Gastroesophageal sphincter (tissue), 4 donors: ENCODE data around the gene PKDCC. TPM values are rescaled to one million over a fixed set of nuclear protein-coding genes. Genes with fewer than 3 reads are reported as not detected.
"Not testable (repeated sequence)": the region's sequence is repeated elsewhere in the genome, so short reads cannot be mapped to it uniquely, and the experiment has no call there.

Experiments
- ATAC-seq: fragments of 150-250 bp; one replicate; pipeline ENCODE4 v1.9.1; 2016; ENCODE audit warnings: mild to moderate bottlenecking, moderate library complexity
- H3K27ac ChIP-seq, 4 donors: fragments of 200-600 bp; sonication (generic) in 3 of 4; 1 replicate in 3 of 4; 2 replicates in 1 of 4; pipeline ENCODE4 v1.5.1; 2016 to 2019
- H3K27me3 ChIP-seq: fragments of 200-600 bp; sonication (generic); one replicate; pipeline ENCODE4 v1.5.1; 2019
- H3K36me3 ChIP-seq, 2 donors: fragments of 200-600 bp; sonication (generic); one replicate each; pipeline ENCODE4 v1.5.1; 2019; ENCODE audit warnings: control low read depth in 1 of 2
- H3K4me1 ChIP-seq, 3 donors: fragments of 200-600 bp; sonication (generic); 1 replicate in 2 of 3; 2 replicates in 1 of 3; pipeline ENCODE4 v1.5.1; 2016 to 2019; ENCODE audit warnings: control low read depth in 2 of 3
- H3K4me3 ChIP-seq, 2 donors: fragments of 200-600 bp; sonication (generic); one replicate each; pipeline ENCODE4 v1.5.1; 2019; ENCODE audit warnings: mild to moderate bottlenecking in 1 of 2, moderate library complexity in 1 of 2
- H3K9me3 ChIP-seq, 3 donors: fragments of 200-600 bp; sonication (generic); one replicate each; pipeline ENCODE4 v1.5.1; 2017 to 2019; ENCODE audit warnings: control low read depth in 2 of 3
- EP300 ChIP-seq: sonication (generic); formaldehyde crosslinking; IDR thresholded peaks from one replicate; pipeline ENCODE4 v1.6.1; 2017; ENCODE audit warnings: antibody characterized with exemption, mild to moderate bottlenecking
- POLR2A ChIP-seq, 2 donors: fragments of 450-650 bp; IDR thresholded peaks; one replicate each; pipeline ENCODE4 v1.6.1; 2017; ENCODE audit warnings: antibody characterized with exemption in 2 of 2, mild to moderate bottlenecking in 2 of 2, moderate library complexity in 1 of 2
- POLR2AphosphoS5 ChIP-seq: sonication (generic); formaldehyde crosslinking; IDR thresholded peaks from one replicate; pipeline ENCODE4 v1.6.1; 2017; ENCODE audit warnings: antibody characterized with exemption
- WGBS, 2 donors: methylation state at CpG; one replicate each; pipeline ENCODE4 v1.1.5; 2018; ENCODE audit warnings: low coverage in 1 of 2; 5-methylcytosine and 5-hydroxymethylcytosine counted together
- total RNA-seq, 4 donors: library from RNA; depleted of rRNA; stranded (reverse); fragments of >200 nt; gene quantifications; one replicate each; pipeline ENCODE4 v1.1.0, GENCODE V29; 2016
- TF ChIP-seq, protein P1 (sequence below), 4 experiments: fragments of 200-600 bp in 2 of 4; fragments of 450-650 bp in 2 of 4; sonication (generic) in 1 of 4; IDR thresholded peaks; one replicate each; pipeline ENCODE4 v1.5.1; 2017 to 2019; ENCODE audit warnings: antibody characterized with exemption in 4 of 4, mild to moderate bottlenecking in 2 of 4, moderate library complexity in 2 of 4

Gene PKDCC
- total RNA-seq, 4 donors from 2014 or later: 89.0 to 277 (median 194) TPM

DNA sequence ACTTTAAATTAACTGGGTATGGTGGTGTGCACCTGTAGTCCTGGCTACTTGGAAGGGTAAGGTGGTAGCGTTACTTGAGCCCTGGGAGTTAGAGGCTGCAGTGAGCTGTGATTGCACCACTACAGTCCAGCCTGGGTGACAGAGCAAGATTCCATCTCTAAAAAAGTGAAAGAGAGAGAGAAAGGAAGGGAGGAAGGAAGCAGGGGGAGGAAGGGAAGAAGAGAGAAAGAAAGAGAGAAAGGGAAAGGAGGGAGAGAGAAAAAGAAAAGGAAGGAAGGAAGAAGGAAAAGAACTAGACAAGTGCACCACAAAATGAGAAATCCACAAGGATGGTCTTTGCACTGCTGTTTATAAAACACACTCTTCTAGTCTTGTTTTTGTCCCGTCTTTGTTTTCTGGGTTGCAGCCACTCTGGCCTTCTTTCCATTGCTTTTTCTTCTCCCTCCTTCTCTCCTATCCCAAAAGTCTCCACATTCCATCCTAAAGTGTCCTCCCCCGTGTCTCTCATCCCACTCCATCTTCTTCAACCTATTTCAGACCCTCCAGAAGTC is 32.0 kb downstream of the PKDCC start:
- Histone ChIP-seq H3K27me3 (no peaks in the 10 kb centered on the region), H3K4me1 (peaks cover 11 to 21% (median 12%) of the 10 kb centered on the region in 3 donors), H3K27ac (no peak overlapping the region), H3K4me3 (no peak overlapping the region), H3K36me3 (no peaks in the 10 kb centered on the region), H3K9me3 (no peaks in the 10 kb centered on the region)
- TF ChIP-seq, protein P1, sequence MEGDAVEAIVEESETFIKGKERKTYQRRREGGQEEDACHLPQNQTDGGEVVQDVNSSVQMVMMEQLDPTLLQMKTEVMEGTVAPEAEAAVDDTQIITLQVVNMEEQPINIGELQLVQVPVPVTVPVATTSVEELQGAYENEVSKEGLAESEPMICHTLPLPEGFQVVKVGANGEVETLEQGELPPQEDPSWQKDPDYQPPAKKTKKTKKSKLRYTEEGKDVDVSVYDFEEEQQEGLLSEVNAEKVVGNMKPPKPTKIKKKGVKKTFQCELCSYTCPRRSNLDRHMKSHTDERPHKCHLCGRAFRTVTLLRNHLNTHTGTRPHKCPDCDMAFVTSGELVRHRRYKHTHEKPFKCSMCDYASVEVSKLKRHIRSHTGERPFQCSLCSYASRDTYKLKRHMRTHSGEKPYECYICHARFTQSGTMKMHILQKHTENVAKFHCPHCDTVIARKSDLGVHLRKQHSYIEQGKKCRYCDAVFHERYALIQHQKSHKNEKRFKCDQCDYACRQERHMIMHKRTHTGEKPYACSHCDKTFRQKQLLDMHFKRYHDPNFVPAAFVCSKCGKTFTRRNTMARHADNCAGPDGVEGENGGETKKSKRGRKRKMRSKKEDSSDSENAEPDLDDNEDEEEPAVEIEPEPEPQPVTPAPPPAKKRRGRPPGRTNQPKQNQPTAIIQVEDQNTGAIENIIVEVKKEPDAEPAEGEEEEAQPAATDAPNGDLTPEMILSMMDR (IDR thresholded peaks at IDR 0.05): no peak
- TF ChIP-seq EP300 (no peak), POLR2AphosphoS5 (no peak), POLR2A (IDR thresholded peaks at IDR 0.05) (no peak)
- no peak for ATAC-seq
- 90 to 94% methylated on average over 3 of the region's 3 CpGs for WGBS, 2 donors

DNA sequence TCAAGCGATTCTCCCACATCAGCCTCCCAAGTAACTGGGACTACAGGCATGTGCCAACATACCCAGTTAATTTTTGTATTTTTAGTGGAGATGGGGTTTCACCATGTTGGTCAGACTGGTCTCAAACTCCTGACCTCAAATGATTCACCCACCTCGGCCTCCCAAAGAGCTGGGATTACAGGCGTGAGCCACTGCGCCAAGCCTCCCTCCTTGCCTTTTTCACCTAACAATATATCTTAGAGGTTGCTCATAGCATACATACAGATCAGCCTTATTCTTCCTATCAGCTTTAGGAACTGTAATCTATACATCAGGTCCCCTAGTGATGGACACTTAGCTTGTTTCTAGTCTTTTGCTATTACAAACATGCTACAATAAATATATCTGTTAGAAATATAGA is 33.3 kb downstream of the PKDCC start:
- not testable (repeated sequence) for H3K4me3 ChIP-seq, ATAC-seq, H3K9me3 ChIP-seq, H3K36me3 ChIP-seq, H3K27ac ChIP-seq, H3K27me3 ChIP-seq
- WGBS, 2 donors: 87 to 100% methylated on average over 3 to 4 of the region's 4 CpGs
- H3K4me1 ChIP-seq: peaks cover 12 to 33% (median 17%) of the 10 kb centered on the region in 3 donors

DNA sequence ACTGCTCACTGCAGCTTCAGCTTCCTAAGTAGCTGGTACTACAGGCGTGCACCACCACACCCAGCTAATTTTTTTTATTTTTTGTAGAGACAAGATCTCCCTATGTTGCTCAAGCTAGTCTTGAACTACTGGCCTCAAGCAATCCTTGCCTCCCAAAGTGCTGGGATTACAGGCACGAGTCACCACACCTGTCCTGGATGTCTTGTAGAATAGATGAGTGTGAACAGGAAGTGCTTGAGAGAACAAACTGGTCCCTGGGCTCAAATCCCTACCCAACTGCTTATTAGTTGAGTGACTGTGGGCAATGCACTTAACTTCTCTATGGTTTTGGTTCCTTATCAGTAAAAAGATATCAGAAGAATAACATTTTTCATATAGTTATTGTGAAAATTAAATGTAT is 34.2 kb downstream of the PKDCC start:
- no peak overlapping the region for H3K27ac ChIP-seq
- no peaks in the 10 kb centered on the region for H3K9me3 ChIP-seq
- no peak for ATAC-seq
- WGBS, 2 donors: 100% methylated on average over 1 to 2 of the region's 2 CpGs
- TF ChIP-seq EP300: no peak
- TF ChIP-seq POLR2A (IDR thresholded peaks at IDR 0.05): no peak
- TF ChIP-seq, protein P1 (IDR thresholded peaks at IDR 0.05): no peak
- no peak for TF ChIP-seq POLR2AphosphoS5
- H3K36me3 ChIP-seq: no peaks in the 10 kb centered on the region
- no peaks in the 10 kb centered on the region for H3K27me3 ChIP-seq
- peaks cover 12 to 38% (median 19%) of the 10 kb centered on the region in 3 donors for H3K4me1 ChIP-seq
- no peak overlapping the region for H3K4me3 ChIP-seq

DNA sequence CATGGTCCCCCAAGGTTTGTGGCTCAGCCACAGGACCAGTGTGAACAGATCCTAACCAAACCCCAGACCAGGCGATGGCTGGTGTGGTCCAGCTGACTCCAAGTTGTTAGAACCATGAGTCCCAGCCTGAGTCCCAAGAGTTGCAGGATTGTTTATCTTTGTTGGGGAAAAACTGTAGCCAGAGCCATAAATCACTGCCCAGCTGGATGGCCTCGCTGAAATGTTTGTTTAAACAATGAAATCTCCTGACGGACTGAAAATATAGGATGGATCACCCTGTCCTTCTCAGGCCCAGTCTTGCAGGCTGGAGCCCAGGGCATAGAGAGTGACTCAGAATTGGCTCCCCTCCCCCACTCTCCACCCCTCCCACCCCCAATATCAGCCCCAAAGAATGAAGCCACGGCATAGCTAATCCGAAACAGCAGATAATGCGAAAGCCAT is 36.4 kb downstream of the PKDCC start:
- H3K27me3 ChIP-seq: no peaks in the 10 kb centered on the region
- no peak overlapping the region for H3K4me3 ChIP-seq
- H3K36me3 ChIP-seq: no peaks in the 10 kb centered on the region
- ATAC-seq: peak; percentile 75
- H3K27ac ChIP-seq: peak overlapping the region; percentile 52 to 71 (median 63)
- TF ChIP-seq POLR2AphosphoS5 (peak; percentile 73), POLR2A (IDR thresholded peaks at IDR 0.05) (no peak)
- WGBS, 2 donors: 23 to 37% methylated on average over 3 to 6 of the region's 6 CpGs
- H3K4me1 ChIP-seq: peaks cover 12 to 38% (median 19%) of the 10 kb centered on the region in 3 donors
- no peaks in the 10 kb centered on the region for H3K9me3 ChIP-seq

DNA sequence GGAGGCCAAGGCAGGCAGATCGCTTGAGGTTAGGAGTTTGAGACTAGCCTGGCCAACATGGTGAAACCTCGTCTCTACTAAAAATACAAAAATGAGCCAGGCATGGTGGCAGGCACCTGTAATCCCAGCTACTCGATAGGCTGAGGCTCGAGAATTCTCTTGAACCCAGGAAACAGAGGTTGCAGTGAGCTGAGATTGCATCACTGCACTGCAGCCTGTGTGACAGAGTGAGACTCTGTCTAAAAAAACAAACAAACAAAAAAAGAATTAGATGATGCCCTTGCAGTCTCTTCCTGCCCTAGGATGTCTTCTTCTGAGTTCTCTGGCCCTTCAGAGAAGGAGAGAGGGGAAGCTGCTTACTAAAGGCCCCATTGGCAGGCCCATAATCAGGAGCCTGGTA is 37.2 kb downstream of the PKDCC start:
- H3K27ac ChIP-seq: peak overlapping the region in 3 of 4 donors; percentile 52 to 71 (median 63)
- H3K4me1 ChIP-seq: peaks cover 12 to 38% (median 19%) of the 10 kb centered on the region in 3 donors
- not testable (repeated sequence) for H3K9me3 ChIP-seq, H3K4me3 ChIP-seq, ATAC-seq, H3K27me3 ChIP-seq, H3K36me3 ChIP-seq
- 95 to 97% methylated on average over 4 of the region's 4 CpGs for WGBS, 2 donors

DNA sequence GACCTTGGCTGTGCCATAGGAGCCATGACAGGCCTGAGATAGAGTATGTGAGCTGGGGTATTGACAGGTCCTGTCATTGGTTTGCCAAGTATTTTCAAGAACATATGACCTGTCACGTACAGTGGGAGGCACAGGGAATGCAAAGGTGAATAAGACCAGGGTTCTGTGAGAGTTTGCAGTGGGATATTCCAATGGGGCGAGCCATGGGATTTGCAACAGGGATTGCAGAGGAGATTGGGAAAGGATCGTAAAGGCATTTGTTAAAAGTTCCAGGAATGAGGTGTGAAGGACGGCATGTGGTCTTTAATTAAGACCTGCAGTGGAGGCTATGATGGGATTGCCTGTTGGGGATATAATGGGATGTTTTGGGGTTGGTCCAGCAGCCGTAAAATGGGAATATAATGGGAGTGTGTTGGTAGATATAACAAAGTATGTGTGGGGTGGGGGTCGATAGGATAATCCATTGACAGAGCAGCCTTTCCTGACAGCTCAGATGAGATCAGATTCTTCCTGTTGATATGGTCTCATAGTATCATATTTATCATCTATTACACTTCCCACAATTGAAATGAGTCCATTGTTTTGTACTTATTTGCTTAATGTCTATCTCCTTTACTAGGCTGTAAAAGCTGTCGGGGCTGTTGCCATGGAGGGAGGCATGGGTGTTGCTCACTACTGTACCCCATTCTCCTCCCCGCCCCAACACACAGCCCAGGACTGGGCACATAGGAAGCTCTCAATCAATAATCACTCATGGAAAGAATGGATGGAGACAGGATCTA is 38.1 kb downstream of the PKDCC start:
- ATAC-seq: peak; percentile 2
- 60 to 69% methylated on average over 5 to 7 of the region's 8 CpGs for WGBS, 2 donors
- Histone ChIP-seq H3K27me3 (no peaks in the 10 kb centered on the region), H3K4me1 (peaks cover 12 to 38% (median 19%) of the 10 kb centered on the region in 3 donors), H3K9me3 (no peaks in the 10 kb centered on the region), H3K27ac (no peak overlapping the region), H3K4me3 (no peak overlapping the region), H3K36me3 (no peaks in the 10 kb centered on the region)
- no peak for TF ChIP-seq POLR2AphosphoS5

DNA sequence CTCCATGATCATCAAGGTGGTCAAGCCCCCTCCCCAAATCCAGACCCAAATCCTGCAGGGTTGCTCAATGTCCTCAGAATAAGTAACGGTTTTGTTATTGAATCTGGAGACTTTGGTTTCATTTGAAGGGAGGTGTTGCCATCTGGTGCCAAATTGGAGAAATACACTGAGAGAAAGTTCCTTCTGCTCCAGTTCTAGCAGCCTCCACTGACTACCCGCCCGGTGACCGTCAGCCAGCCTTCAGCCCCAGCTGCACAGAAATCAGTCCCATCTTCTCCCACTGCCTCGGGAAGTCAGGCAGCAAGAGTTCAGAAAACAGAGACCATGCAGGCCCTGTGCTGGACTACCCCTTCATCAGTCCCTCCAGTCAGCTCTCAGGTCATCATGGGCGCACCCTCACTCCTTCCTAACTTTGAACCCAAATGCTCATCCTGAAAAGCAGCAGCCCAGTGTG is 38.7 kb downstream of the PKDCC start:
- WGBS, 2 donors: 4 to 50% methylated on average over 2 to 4 of the region's 6 CpGs
- TF ChIP-seq, protein P1 (IDR thresholded peaks at IDR 0.05): peak; percentile 59 to 87 (median 85)
- no peak for TF ChIP-seq POLR2AphosphoS5
- Histone ChIP-seq H3K4me3 (no peak overlapping the region), H3K27ac (no peak overlapping the region), H3K27me3 (no peaks in the 10 kb centered on the region), H3K9me3 (no peaks in the 10 kb centered on the region), H3K36me3 (no peaks in the 10 kb centered on the region), H3K4me1 (peaks cover 12 to 38% (median 19%) of the 10 kb centered on the region in 3 donors)
- peak; percentile 34 for ATAC-seq
